Measurements from ENCODE around the gene EPC2.
A peak's percentile ranks its signal among the peaks of the same experiment; 100 is the strongest.

EPC2 gene

GRCh38 chr2:148604927-148605326 is 39.6 kb upstream of the EPC2 start:
- Histone ChIP-seq H3K9me3 (ENCODE audit: insufficient read depth, low read depth, low read length) (no peaks in the 10 kb centered on the region), H4K20me1 (ENCODE audit: insufficient read depth, low read length, poor library complexity, severe bottlenecking) (no peaks in the 10 kb centered on the region), H3K36me3 (ENCODE audit: insufficient read depth, low read length) (no peaks in the 10 kb centered on the region), H3K9ac (ENCODE audit: low read depth, low read length, poor library complexity, severe bottlenecking) (no peak overlapping the region), H2AFZ (ENCODE audit: low read length) (no peak overlapping the region), H3K9me2 (replicated peaks; ENCODE audit: low read depth, low read length) (no peaks in the 10 kb centered on the region), H3K4me1 (ENCODE audit: insufficient read depth, low read length, poor library complexity, severe bottlenecking) (no peaks in the 10 kb centered on the region), H3K4me3 (ENCODE audit: low read length, poor library complexity, severe bottlenecking) (no peak overlapping the region), H3F3A (ENCODE audit: low read depth) (no peaks in the 10 kb centered on the region), H3K27me3 (ENCODE audit: insufficient read depth, low read length, poor library complexity, severe bottlenecking) (no peaks in the 10 kb centered on the region), H3K79me2 (ENCODE audit: insufficient read depth, low read length) (no peaks in the 10 kb centered on the region), H3K4me2 (ENCODE audit: low read depth, low read length, poor library complexity, severe bottlenecking) (no peak overlapping the region)
- TF ChIP-seq EZH2phosphoT487 (IDR thresholded peaks at IDR 0.05; ENCODE audit: borderline replicate concordance) (no peak), CTCF (conservative IDR thresholded peaks at IDR 0.05; ENCODE audit: low read length) (no peak)

- H3K9me2 ChIP-seq (replicated peaks; ENCODE audit: low read depth, low read length): no peaks in the 10 kb centered on the region
- H3K27me3 ChIP-seq (ENCODE audit: insufficient read depth, low read length, poor library complexity, severe bottlenecking): no peaks in the 10 kb centered on the region
- H4K20me1 ChIP-seq (ENCODE audit: insufficient read depth, low read length, poor library complexity, severe bottlenecking): no peaks in the 10 kb centered on the region
- TF ChIP-seq EZH2phosphoT487 (IDR thresholded peaks at IDR 0.05; ENCODE audit: borderline replicate concordance) (no peak), CTCF (conservative IDR thresholded peaks at IDR 0.05; ENCODE audit: low read length) (no peak)
- H3K4me3 ChIP-seq (ENCODE audit: low read length, poor library complexity, severe bottlenecking): no peak overlapping the region
- no peaks in the 10 kb centered on the region for H3K36me3 ChIP-seq (ENCODE audit: insufficient read depth, low read length)
- H3K79me2 ChIP-seq (ENCODE audit: insufficient read depth, low read length): no peaks in the 10 kb centered on the region
- H3F3A ChIP-seq (ENCODE audit: low read depth): no peaks in the 10 kb centered on the region
- H3K9ac ChIP-seq (ENCODE audit: low read depth, low read length, poor library complexity, severe bottlenecking): no peak overlapping the region
- H3K4me2 ChIP-seq (ENCODE audit: low read depth, low read length, poor library complexity, severe bottlenecking): no peak overlapping the region
- no peaks in the 10 kb centered on the region for H3K9me3 ChIP-seq (ENCODE audit: insufficient read depth, low read depth, low read length)
- no peaks in the 10 kb centered on the region for H3K4me1 ChIP-seq (ENCODE audit: insufficient read depth, low read length, poor library complexity, severe bottlenecking)
- H2AFZ ChIP-seq (ENCODE audit: low read length): no peak overlapping the region
These were observed 37.0 kb upstream of the EPC2 start for GRCh38 chr2:148607566-148607965.

- Histone ChIP-seq H3K4me1 (ENCODE audit: insufficient read depth, low read length, poor library complexity, severe bottlenecking) (no peaks in the 10 kb centered on the region), H3K9me2 (replicated peaks; ENCODE audit: low read depth, low read length) (no peaks in the 10 kb centered on the region), H3K4me3 (ENCODE audit: low read length, poor library complexity, severe bottlenecking) (no peak overlapping the region), H2AFZ (ENCODE audit: low read length) (peak overlapping the region; percentile 65; the same call in 1 of the 2 replicates), H3K9ac (ENCODE audit: low read depth, low read length, poor library complexity, severe bottlenecking) (no peak overlapping the region), H3K9me3 (ENCODE audit: insufficient read depth, low read depth, low read length) (no peaks in the 10 kb centered on the region), H3K36me3 (ENCODE audit: insufficient read depth, low read length) (no peaks in the 10 kb centered on the region), H4K20me1 (ENCODE audit: insufficient read depth, low read length, poor library complexity, severe bottlenecking) (no peaks in the 10 kb centered on the region), H3K27me3 (ENCODE audit: insufficient read depth, low read length, poor library complexity, severe bottlenecking) (no peaks in the 10 kb centered on the region), H3K4me2 (ENCODE audit: low read depth, low read length, poor library complexity, severe bottlenecking) (no peak overlapping the region), H3F3A (ENCODE audit: low read depth) (no peaks in the 10 kb centered on the region), H3K79me2 (ENCODE audit: insufficient read depth, low read length) (no peaks in the 10 kb centered on the region)
- TF ChIP-seq CTCF (conservative IDR thresholded peaks at IDR 0.05; ENCODE audit: low read length) (no peak), EZH2phosphoT487 (IDR thresholded peaks at IDR 0.05; ENCODE audit: borderline replicate concordance) (no peak)
These were observed 31.1 kb upstream of the EPC2 start for GRCh38 chr2:148613231-148614013.
